WTC11 (cell line): ENCODE measurements around the gene LIMCH1.

Experiments
- ATF2 ChIP-seq: sonication (generic); formaldehyde crosslinking; IDR thresholded peaks from 2 replicates; pipeline ENCODE4 v1.8.1; 2022; ENCODE audit warnings: low read depth, missing genetic modification reagents, borderline replicate concordance
- CTCF ChIP-seq: fragments of 200-600 bp; IDR thresholded peaks from 2 replicates; pipeline ENCODE4 v1.8.0; 2022; ENCODE audit warnings: antibody characterized with exemption
- FOXJ3 ChIP-seq: sonication (generic); formaldehyde crosslinking; IDR thresholded peaks from 2 replicates; pipeline ENCODE4 v1.9.0; 2021; ENCODE audit warnings: missing genetic modification reagents, mild to moderate bottlenecking, borderline replicate concordance
- GABPB1 ChIP-seq: sonication (generic); formaldehyde crosslinking; IDR thresholded peaks from 2 replicates; pipeline ENCODE4 v1.8.1; 2023; ENCODE audit warnings: mild to moderate bottlenecking, missing genetic modification reagents
- GRHL2 ChIP-seq: fragments of 250-450 bp; sonication (Bioruptor Pico); IDR thresholded peaks from 2 replicates; pipeline ENCODE4 v1.8.0; 2022; ENCODE audit warnings: mild to moderate bottlenecking, moderate library complexity; ENCODE audit not compliant: insufficient replicate concordance, severe bottlenecking
- HMGA2 ChIP-seq: fragments of 250-450 bp; sonication (Bioruptor Pico); IDR thresholded peaks from 2 replicates; pipeline ENCODE4 v1.4.0; 2021; ENCODE audit warnings: mild to moderate bottlenecking, moderate library complexity
- NFYB ChIP-seq: sonication (generic); formaldehyde crosslinking; conservative IDR thresholded peaks from 2 replicates; pipeline ENCODE4 v1.8.0; 2022; ENCODE audit warnings: low read depth, missing genetic modification reagents
- NR1H2 ChIP-seq: sonication (generic); formaldehyde crosslinking; IDR thresholded peaks from 2 replicates; pipeline ENCODE4 v1.9.0; 2021; ENCODE audit warnings: mild to moderate bottlenecking, moderate library complexity, missing genetic modification reagents
- SP1 ChIP-seq: sonication (generic); formaldehyde crosslinking; conservative IDR thresholded peaks from 2 replicates; pipeline ENCODE4 v1.8.1; 2022; ENCODE audit warnings: missing genetic modification reagents
- TP53 ChIP-seq: sonication (generic); formaldehyde crosslinking; IDR thresholded peaks from 2 replicates; pipeline ENCODE4 v1.8.1; 2023; ENCODE audit warnings: mild to moderate bottlenecking, missing genetic modification reagents
- ZNF281 ChIP-seq: sonication (generic); formaldehyde crosslinking; IDR thresholded peaks from 2 replicates; pipeline ENCODE4 v1.8.0; 2023; ENCODE audit warnings: mild to moderate bottlenecking, missing genetic modification reagents
- ZNF423 ChIP-seq: fragments of 250-450 bp; sonication (Bioruptor Pico); IDR thresholded peaks from 2 replicates; pipeline ENCODE4 v2.1.2; 2022; ENCODE audit warnings: mild to moderate bottlenecking, moderate library complexity

DNA sequence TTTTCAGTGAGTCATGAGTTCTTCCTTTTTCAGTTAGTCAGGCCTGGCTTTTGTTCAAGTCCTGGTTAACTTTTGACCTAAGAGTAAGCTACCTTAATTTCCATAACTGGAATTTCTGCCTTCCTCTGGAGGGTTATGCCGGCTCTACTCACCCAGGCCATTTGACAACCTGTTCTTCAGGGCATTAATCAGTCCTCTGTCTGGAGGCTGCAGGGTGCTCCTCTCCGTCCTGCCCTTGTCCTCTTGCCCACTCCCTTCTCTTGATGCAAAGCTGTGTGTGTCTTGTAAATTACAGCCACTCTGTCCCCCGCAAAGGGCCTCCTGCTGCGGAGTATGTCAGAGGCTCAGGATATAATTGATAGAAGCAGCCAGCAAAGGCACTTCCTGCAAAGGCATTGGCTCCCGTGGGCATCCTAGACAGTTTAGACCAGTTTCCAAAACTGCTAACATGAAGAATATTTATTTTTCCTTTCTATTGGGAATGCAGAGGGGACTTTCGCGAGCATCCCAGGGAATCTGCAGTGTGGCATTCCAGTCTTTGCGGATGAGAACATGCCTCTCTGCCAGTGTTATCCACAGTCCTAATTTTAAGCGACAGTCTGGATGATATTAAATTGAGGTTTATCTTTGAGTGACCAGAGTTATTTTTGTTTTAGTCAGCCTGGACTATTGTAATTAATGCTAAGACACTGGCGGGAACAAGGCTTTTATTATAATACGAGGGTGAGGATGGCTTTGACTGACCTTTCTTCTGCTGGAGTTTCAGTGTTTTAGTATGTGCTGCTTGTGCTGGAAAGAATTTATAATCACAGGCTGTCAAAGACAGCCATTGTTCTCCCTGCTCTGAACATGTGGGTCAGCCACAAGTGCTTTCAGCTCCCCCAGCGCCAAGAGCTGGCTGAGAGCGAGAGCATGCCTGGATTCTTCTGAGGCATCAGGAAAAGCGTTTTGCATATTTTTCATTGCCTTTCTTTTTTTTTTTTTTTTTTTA lies 74.2 kb downstream of the LIMCH1 start:
- no peak for TF ChIP-seq CTCF
- TF ChIP-seq ZNF423 (CRISPR knock-in tag): no peak
- no peak for TF ChIP-seq TP53
- no peak for TF ChIP-seq ZNF281 (CRISPR knock-in tag)
- TF ChIP-seq GABPB1 (CRISPR knock-in tag): no peak
- TF ChIP-seq NR1H2: no peak
- no peak for TF ChIP-seq GRHL2 (CRISPR knock-in tag)
- TF ChIP-seq SP1 (CRISPR knock-in tag): no peak
- TF ChIP-seq FOXJ3 (CRISPR knock-in tag): no peak
- TF ChIP-seq NFYB (CRISPR knock-in tag): no peak
- TF ChIP-seq ATF2: no peak
- no peak for TF ChIP-seq HMGA2
